SK-N-MC (cell line): ENCODE measurements around the gene DPF3.

ENCODE experiments used
- EZH2 ChIP-seq: fragments of 200-600 bp; sonication (generic); IDR thresholded peaks from one replicate; pipeline ENCODE4 v1.6.1; 2017; ENCODE audit warnings: antibody characterized with exemption
- POLR2AphosphoS5 ChIP-seq: IDR thresholded peaks from 2 replicates; pipeline ENCODE4 v1.6.1; 2012; ENCODE audit warnings: mild to moderate bottlenecking, low read depth, low read length, borderline replicate concordance

- TF ChIP-seq POLR2AphosphoS5 (no peak), EZH2 (no peak)
Measured at GRCh38 chr14:72880820-72881219, 13.1 kb downstream of the DPF3 start.
